Keratinocyte (primary cell): ENCODE data around the gene UBL5. TPM values are rescaled to one million over a fixed set of nuclear protein-coding genes. Genes with fewer than 3 reads are reported as not detected.
A peak's percentile ranks its signal among the peaks of the same experiment; 100 is the strongest.

ENCODE experiments used
- DNase-seq: peaks from one replicate; pipeline ENCODE4 v3.0.0-alpha.2; 2011; ENCODE audit warnings: low read depth, missing footprints, low spot score
- FAIRE-seq: peaks from 2 replicates; lab custom pipeline; 2011; peaks lifted over from hg19 to GRCh38; lab: Jason Lieb, UNC
- H2AFZ ChIP-seq: 2 replicates; pipeline ENCODE4 v1.6.0; 2012; ENCODE audit warnings: low read length, control low read depth, inconsistent platforms; ENCODE audit not compliant: control insufficient read depth
- H3K27ac ChIP-seq: 2 replicates; pipeline ENCODE4 v1.5.1; 2011; ENCODE audit warnings: low read length; ENCODE audit not compliant: control insufficient read depth, insufficient read depth
- H3K27me3 ChIP-seq: 3 replicates; pipeline ENCODE4 v1.6.0; 2011; ENCODE audit warnings: low read length; ENCODE audit not compliant: control insufficient read depth, insufficient read depth; ENCODE audit errors: extremely low read depth
- H3K36me3 ChIP-seq, 2 experiments: 2 replicates in 1 of 2; 3 replicates in 1 of 2; pipeline ENCODE4 v1.5.1; 2011; ENCODE audit warnings: low read length in 2 of 2, mild to moderate bottlenecking in 1 of 2; ENCODE audit not compliant: control insufficient read depth in 2 of 2, insufficient read depth in 2 of 2; ENCODE audit errors: extremely low read depth in 1 of 2
- H3K4me1 ChIP-seq: 3 replicates; pipeline ENCODE4 v1.5.1; 2011; ENCODE audit warnings: low read length; ENCODE audit not compliant: control insufficient read depth, insufficient read depth; ENCODE audit errors: extremely low read depth
- H3K4me2 ChIP-seq: 3 replicates; pipeline ENCODE4 v1.6.0; 2011; ENCODE audit warnings: low read depth, low read length; ENCODE audit not compliant: control insufficient read depth, insufficient read depth; ENCODE audit errors: extremely low read depth
- H3K4me3 ChIP-seq, 3 experiments: fragments of 200-600 bp in 1 of 3; sonication (generic) in 1 of 3; 2 replicates in 2 of 3; 3 replicates in 1 of 3; pipeline ENCODE4 v1.5.1; 2011 to 2016; ENCODE audit warnings: low read length in 3 of 3, mild to moderate bottlenecking in 3 of 3, control low read depth in 2 of 3, inconsistent platforms in 1 of 3, low read depth in 1 of 3, mixed read lengths in 1 of 3, mixed run types in 1 of 3, moderate library complexity in 1 of 3; ENCODE audit not compliant: control insufficient read depth in 2 of 3, insufficient read depth in 2 of 3; ENCODE audit errors: extremely low read depth in 1 of 3
- H3K79me2 ChIP-seq: 2 replicates; pipeline ENCODE4 v1.6.0; 2012; ENCODE audit warnings: low read length; ENCODE audit not compliant: control insufficient read depth, insufficient read depth
- H3K9ac ChIP-seq: 3 replicates; pipeline ENCODE4 v1.6.0; 2011; ENCODE audit warnings: low read length; ENCODE audit not compliant: control insufficient read depth, insufficient read depth; ENCODE audit errors: extremely low read depth
- H3K9me1 ChIP-seq: 3 replicates; pipeline ENCODE4 v1.6.0; 2011; ENCODE audit warnings: low read length; ENCODE audit not compliant: control insufficient read depth, insufficient read depth; ENCODE audit errors: extremely low read depth
- H3K9me3 ChIP-seq: 2 replicates; pipeline ENCODE4 v1.5.1; 2012; ENCODE audit warnings: low read depth, low read length; ENCODE audit not compliant: control insufficient read depth
- H4K20me1 ChIP-seq: 3 replicates; pipeline ENCODE4 v1.6.0; 2011; ENCODE audit warnings: low read length; ENCODE audit not compliant: control insufficient read depth, insufficient read depth; ENCODE audit errors: extremely low read depth
- CTCF ChIP-seq, 3 experiments: IDR thresholded peaks in 1 of 3; conservative IDR thresholded peaks in 1 of 3; optimal IDR thresholded peaks in 1 of 3; 2 replicates in 2 of 3; 3 replicates in 1 of 3; pipeline versions ENCODE3 to v1.5.1; 2011; ENCODE audit warnings: low read length in 3 of 3, mild to moderate bottlenecking in 3 of 3, moderate library complexity in 2 of 3, control low read depth in 1 of 3, inconsistent platforms in 1 of 3; ENCODE audit not compliant: insufficient read depth in 2 of 3; ENCODE audit errors: extremely low read depth in 1 of 3
- EZH2 ChIP-seq: IDR thresholded peaks from one replicate; pipeline ENCODE4 v1.6.1; 2012; ENCODE audit warnings: inconsistent platforms, mild to moderate bottlenecking, low read length, moderate library complexity
- dilution Hi-C: fragments of 300-500 bp; cut with MboI; formaldehyde crosslinking; loops from one replicate; pipeline ENCODE4 v1.7.0; 2020; ENCODE audit warnings: low sequenced_read_pairs; ENCODE audit not compliant: extremely low pct_ligation_motif_present
- polyA plus RNA-seq, 5 experiments: library from polyadenylated mRNA; depleted of rRNA in 3 of 5; stranded (reverse) in 3 of 5; stranded (forward) in 1 of 5; unstranded in 1 of 5; fragments of >200 nt; gene quantifications; 1 replicate in 1 of 5; 2 replicates in 3 of 5; 3 replicates in 1 of 5; pipeline versions ENCODE4 v1.2.1 to v1.2.3, GENCODE V29; 2011 to 2012; ENCODE audit warnings: missing spikeins in 2 of 5, low read depth in 1 of 5, low replicate concordance in 1 of 5

The UBL5 gene
- polyA plus RNA-seq, 1 donor (not counting 4 experiments of a cell fraction or from before 2014, with no cell fraction given), result 995 TPM

GRCh38 chr19:9847087-9847671, 19.5 kb downstream of the UBL5 start:
- dilution Hi-C loops, result no loop called here

GRCh38 chr19:9848060-9848459, 20.3 kb downstream of the UBL5 start:
- DNase-seq (no peak), FAIRE-seq (no peak)
- Histone ChIP-seq H3K27me3 (no peaks in the 10 kb centered on the region), H3K79me2 (peaks cover 3% of the 10 kb centered on the region), H3K4me2 (no peak overlapping the region), H3K9me3 (no peaks in the 10 kb centered on the region), H3K36me3 (peaks cover 21 to 24% of the 10 kb centered on the region in 2 experiments), H2AFZ (no peak overlapping the region), H3K4me3 (no peak overlapping the region), H3K27ac (no peak overlapping the region), H3K4me1 (peaks cover 14% of the 10 kb centered on the region), H4K20me1 (no peaks in the 10 kb centered on the region), H3K9ac (no peak overlapping the region), H3K9me1 (no peaks in the 10 kb centered on the region)
- dilution Hi-C loops, result no loop called here
- TF ChIP-seq EZH2, result no peak
- peak; percentile 46 to 70 (median 67) for TF ChIP-seq CTCF (optimal IDR thresholded peaks at IDR 0.05 in 1 of 3, IDR thresholded peaks at IDR 0.05 in 1 of 3, conservative IDR thresholded peaks at IDR 0.05 in 1 of 3; ENCODE audit: extremely low read depth in 1 of 3, insufficient read depth in 2 of 3, low read length in 3 of 3)

More at GRCh38 chr19:9847087-9847671, 19.5 kb downstream of the UBL5 start:
- Histone ChIP-seq H3K27me3 (no peaks in the 10 kb centered on the region), H3K27ac (peak overlapping the region; percentile 89), H3K79me2 (peaks cover 3% of the 10 kb centered on the region), H3K4me3 (no peak overlapping the region), H3K4me2 (peak overlapping the region; percentile 32), H3K4me1 (peaks cover 14% of the 10 kb centered on the region), H3K36me3 (peaks cover 21 to 32% of the 10 kb centered on the region in 2 experiments), H4K20me1 (no peaks in the 10 kb centered on the region), H3K9ac (peak overlapping the region; percentile 65), H3K9me3 (no peaks in the 10 kb centered on the region), H3K9me1 (no peaks in the 10 kb centered on the region), H2AFZ (peak overlapping the region; percentile 65)
- FAIRE-seq (peak; percentile 98), DNase-seq (peak; percentile 97)
- TF ChIP-seq EZH2, result no peak
- peak; percentile 97 to 100 (median 97) for TF ChIP-seq CTCF (optimal IDR thresholded peaks at IDR 0.05 in 1 of 3, IDR thresholded peaks at IDR 0.05 in 1 of 3, conservative IDR thresholded peaks at IDR 0.05 in 1 of 3; ENCODE audit: extremely low read depth in 1 of 3, insufficient read depth in 2 of 3, low read length in 3 of 3)
